Neuronal stem cell (in vitro differentiated cells): Measurements from ENCODE around the gene KCTD13.
A peak's percentile ranks its signal among the peaks of the same experiment; 100 is the strongest.
"Not testable (repeated sequence)": the region's sequence is repeated elsewhere in the genome, so short reads cannot be mapped to it uniquely, and the experiment has no call there.

Experiments used
- DNase-seq: peaks from one replicate; pipeline ENCODE4 v3.0.0-alpha.2; 2013; ENCODE audit warnings: low spot score
- H2AFZ ChIP-seq: one replicate; pipeline ENCODE4 v1.6.1; 2013; ENCODE audit warnings: mild to moderate bottlenecking, low read length, inconsistent platforms
- H2AK5ac ChIP-seq: 2 replicates; pipeline ENCODE4 v1.6.1; 2013; ENCODE audit warnings: low read depth, mild to moderate bottlenecking, inconsistent platforms, low read length, moderate library complexity, mixed read lengths
- H2BK120ac ChIP-seq: 2 replicates; pipeline ENCODE4 v1.6.1; 2013; ENCODE audit warnings: low read depth, mild to moderate bottlenecking, inconsistent platforms, low read length, moderate library complexity, mixed read lengths
- H2BK12ac ChIP-seq: one replicate; pipeline ENCODE4 v1.6.1; 2013; ENCODE audit warnings: low read length, inconsistent platforms
- H2BK15ac ChIP-seq: 2 replicates; pipeline ENCODE4 v1.6.1; 2013; ENCODE audit warnings: mild to moderate bottlenecking, low read length, inconsistent platforms, mixed read lengths
- H2BK5ac ChIP-seq: one replicate; pipeline ENCODE4 v1.6.1; 2013; ENCODE audit warnings: inconsistent platforms, mild to moderate bottlenecking, low read length, moderate library complexity
- H3K14ac ChIP-seq: one replicate; pipeline ENCODE4 v1.6.1; 2013; ENCODE audit warnings: low read length, inconsistent platforms
- H3K18ac ChIP-seq: 2 replicates; pipeline ENCODE4 v1.6.1; 2013; ENCODE audit warnings: low read length, inconsistent platforms
- H3K23ac ChIP-seq: 2 replicates; pipeline ENCODE4 v1.6.1; 2013; ENCODE audit warnings: low read depth, mild to moderate bottlenecking, mixed read lengths, low read length, inconsistent platforms; ENCODE audit not compliant: poor library complexity
- H3K27ac ChIP-seq: replicated peaks from 3 replicates; pipeline ENCODE4 v1.5.1; 2013; ENCODE audit warnings: low read length, inconsistent platforms
- H3K27me3 ChIP-seq, 3 experiments: 2 replicates each; pipeline ENCODE4 v1.6.1; 2013; ENCODE audit warnings: low read length in 3 of 3, mild to moderate bottlenecking in 2 of 3, inconsistent platforms in 1 of 3, low read depth in 1 of 3, mixed read lengths in 1 of 3, moderate library complexity in 1 of 3; ENCODE audit not compliant: control insufficient read depth in 3 of 3, insufficient read depth in 3 of 3
- H3K36me3 ChIP-seq, 2 donors: replicated peaks in 1 of 2; 2 replicates each; pipeline ENCODE4 v1.6.1; 2013; ENCODE audit warnings: low read length in 2 of 2; ENCODE audit not compliant: control insufficient read depth in 2 of 2, insufficient read depth in 2 of 2
- H3K4ac ChIP-seq: 2 replicates; pipeline ENCODE4 v1.6.1; 2013; ENCODE audit warnings: inconsistent platforms, mild to moderate bottlenecking, low read length, moderate library complexity
- H3K4me1 ChIP-seq, 2 donors: 1 replicate in 1 of 2; 2 replicates in 1 of 2; pipeline ENCODE4 v1.6.1; 2013; ENCODE audit warnings: low read length in 2 of 2, low read depth in 1 of 2; ENCODE audit not compliant: control insufficient read depth in 2 of 2, insufficient read depth in 1 of 2
- H3K4me2 ChIP-seq: one replicate; pipeline ENCODE4 v1.6.1; 2013; ENCODE audit warnings: mild to moderate bottlenecking, low read length, inconsistent platforms; ENCODE audit not compliant: insufficient read depth, poor library complexity, severe bottlenecking
- H3K4me3 ChIP-seq, 2 donors: 2 replicates each; pipeline ENCODE4 v1.5.1; 2013; ENCODE audit warnings: low read length in 2 of 2, mild to moderate bottlenecking in 2 of 2, inconsistent platforms in 1 of 2, moderate library complexity in 1 of 2
- H3K79me1 ChIP-seq: one replicate; pipeline ENCODE4 v1.6.1; 2013; ENCODE audit warnings: low read depth, mild to moderate bottlenecking, inconsistent platforms, low read length, moderate library complexity
- H3K9ac ChIP-seq: one replicate; pipeline ENCODE4 v1.6.1; 2013; ENCODE audit warnings: mild to moderate bottlenecking, low read depth, low read length, inconsistent platforms; ENCODE audit not compliant: poor library complexity
- H3K9me3 ChIP-seq, 2 donors: replicated peaks in 1 of 2; 2 replicates each; pipeline versions ENCODE3 to v1.6.1; 2013; ENCODE audit warnings: low read length in 2 of 2, mild to moderate bottlenecking in 2 of 2, inconsistent platforms in 1 of 2, low read depth in 1 of 2, mixed read lengths in 1 of 2, moderate library complexity in 1 of 2; ENCODE audit not compliant: control insufficient read depth in 2 of 2, insufficient read depth in 1 of 2
- H4K8ac ChIP-seq: one replicate; pipeline ENCODE4 v1.6.1; 2013; ENCODE audit warnings: low read depth, mild to moderate bottlenecking, inconsistent platforms, low read length, moderate library complexity
- H4K91ac ChIP-seq: one replicate; pipeline ENCODE4 v1.6.1; 2013; ENCODE audit warnings: low read length, low read depth, mild to moderate bottlenecking, inconsistent platforms; ENCODE audit not compliant: poor library complexity
- WGBS, 2 donors: extraction: QIAGEN DNeasy Blood & Tissue Kit; methylation state at CpG; one replicate each; pipeline ENCODE4 v1.1.7; 2013; ENCODE audit warnings: missing lambda C conversion rate in 2 of 2, mixed read lengths in 1 of 2; ENCODE audit not compliant: insufficient read length in 2 of 2, insufficient replicate concordance in 1 of 2; ENCODE audit errors: extremely low coverage in 2 of 2; 5-methylcytosine and 5-hydroxymethylcytosine counted together

Gene KCTD13

DNA sequence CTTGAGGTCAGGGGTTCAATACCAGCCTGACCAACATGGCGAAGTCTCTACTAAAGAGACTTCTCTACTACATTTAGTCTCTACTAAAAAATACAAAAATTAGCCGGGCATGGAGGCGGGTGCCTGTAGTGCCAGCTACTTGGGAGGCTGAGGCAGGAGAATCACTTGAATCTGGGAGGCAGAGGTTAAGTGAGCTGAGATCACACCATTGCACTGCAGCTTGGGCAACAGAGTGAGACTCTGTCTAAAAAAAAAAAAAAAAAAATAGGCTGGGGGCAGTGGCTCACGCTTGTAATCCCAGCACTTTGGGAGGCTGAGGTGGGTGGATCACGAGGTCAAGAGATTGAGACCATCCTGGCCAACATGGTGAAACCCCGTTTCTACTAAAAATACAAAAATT is 16.2 kb downstream of the KCTD13 start:
- H3K36me3 ChIP-seq, H3K4me1 ChIP-seq, H3K14ac ChIP-seq, DNase-seq, H3K4ac ChIP-seq, H3K9me3 ChIP-seq, H2BK5ac ChIP-seq, H3K79me1 ChIP-seq, H3K9ac ChIP-seq, H2BK15ac ChIP-seq, H4K8ac ChIP-seq, H3K27me3 ChIP-seq, H2AFZ ChIP-seq, H2BK120ac ChIP-seq, H3K27ac ChIP-seq, H2BK12ac ChIP-seq, H3K23ac ChIP-seq, H2AK5ac ChIP-seq, H3K4me2 ChIP-seq, H3K4me3 ChIP-seq, H3K18ac ChIP-seq, H4K91ac ChIP-seq: not testable (repeated sequence)
- WGBS, 2 donors, result no CpG with 5 or more reads among the region's 6 CpGs

GRCh38 chr16:29909391-29909790 is 16.6 kb downstream of the KCTD13 start:
- H3K4me3 ChIP-seq, result no peak overlapping the region
- no peak overlapping the region for H3K4me2 ChIP-seq
- peaks cover 2 to 5% of the 10 kb centered on the region in 2 donors for H3K36me3 ChIP-seq
- H3K4ac ChIP-seq, result no peak overlapping the region
- H3K23ac ChIP-seq, result no peak overlapping the region
- H3K9ac ChIP-seq, result no peak overlapping the region
- DNase-seq, result no peak
- H4K8ac ChIP-seq, result no peak overlapping the region
- H2BK120ac ChIP-seq, result no peak overlapping the region
- H3K18ac ChIP-seq, result no peak overlapping the region
- H2BK5ac ChIP-seq, result no peak overlapping the region
- no peak overlapping the region for H2BK12ac ChIP-seq
- H3K9me3 ChIP-seq, result no peaks in the 10 kb centered on the region
- no peak overlapping the region for H2AK5ac ChIP-seq
- H4K91ac ChIP-seq, result no peak overlapping the region
- H3K4me1 ChIP-seq, result peaks cover 0 to 4% of the 10 kb centered on the region in 2 donors
- no peak overlapping the region for H3K14ac ChIP-seq
- peaks cover 1% of the 10 kb centered on the region for H3K79me1 ChIP-seq
- H2AFZ ChIP-seq, result no peak overlapping the region
- H3K27me3 ChIP-seq, result no peaks in the 10 kb centered on the region
- no CpG with 5 or more reads among the region's 2 CpGs for whole genome bisulfite sequencing, 2 donors
- no peak overlapping the region for H2BK15ac ChIP-seq
- H3K27ac ChIP-seq, result no peak overlapping the region

DNA sequence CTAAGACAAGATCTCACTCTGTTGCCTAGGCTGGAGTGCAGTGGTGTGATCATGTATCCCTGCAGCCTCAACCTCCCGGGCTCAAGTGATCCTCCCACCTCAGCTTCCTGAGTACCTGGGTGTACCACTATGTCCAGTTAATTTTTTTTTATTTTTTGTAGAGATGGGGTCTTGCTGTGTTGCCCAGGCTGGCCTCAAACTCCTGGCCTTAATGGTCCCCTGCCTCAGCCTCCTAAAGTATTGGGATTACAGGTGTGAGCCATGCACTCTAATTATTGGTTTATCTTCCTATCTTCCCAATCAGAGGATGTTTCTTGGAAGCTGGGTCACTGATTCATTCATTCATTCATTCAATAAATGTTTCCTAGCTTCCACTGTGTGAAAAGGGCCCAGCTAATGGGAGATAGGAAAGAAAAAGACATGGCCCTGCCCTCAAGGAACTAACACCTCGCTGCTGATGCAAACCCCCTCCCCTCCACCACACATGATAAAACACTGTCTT is 17.3 kb downstream of the KCTD13 start:
- Histone ChIP-seq H3K79me1 (peaks cover 1% of the 10 kb centered on the region), H2BK12ac (no peak overlapping the region), H2AK5ac (no peak overlapping the region), H3K4me1 (peaks cover 0 to 4% of the 10 kb centered on the region in 2 donors), H3K4me2 (no peak overlapping the region), H3K27ac (no peak overlapping the region), H2BK15ac (no peak overlapping the region), H3K36me3 (no peaks in the 10 kb centered on the region), H3K9ac (no peak overlapping the region), H3K27me3 (no peaks in the 10 kb centered on the region), H2BK5ac (no peak overlapping the region), H4K8ac (no peak overlapping the region), H3K4me3 (no peak overlapping the region), H3K9me3 (no peaks in the 10 kb centered on the region), H3K4ac (no peak overlapping the region), H2BK120ac (no peak overlapping the region), H3K18ac (no peak overlapping the region), H3K23ac (no peak overlapping the region), H3K14ac (no peak overlapping the region), H2AFZ (no peak overlapping the region), H4K91ac (no peak overlapping the region)
- no CpG with 5 or more reads among the region's 2 CpGs for WGBS, 2 donors
- no peak for DNase-seq

- Histone ChIP-seq H2AFZ (no peak overlapping the region), H2BK15ac (no peak overlapping the region), H3K18ac (no peak overlapping the region), H3K9me3 (no peaks in the 10 kb centered on the region), H3K4me2 (no peak overlapping the region), H2BK12ac (no peak overlapping the region), H3K4me1 (peaks cover 0 to 4% of the 10 kb centered on the region in 2 donors), H3K36me3 (no peaks in the 10 kb centered on the region), H2AK5ac (no peak overlapping the region), H3K79me1 (peaks cover 1% of the 10 kb centered on the region), H3K23ac (no peak overlapping the region), H2BK120ac (no peak overlapping the region), H4K8ac (no peak overlapping the region), H3K4ac (no peak overlapping the region), H4K91ac (no peak overlapping the region), H3K14ac (no peak overlapping the region), H3K27ac (no peak overlapping the region), H3K4me3 (no peak overlapping the region), H3K9ac (peak overlapping the region; percentile 60), H2BK5ac (no peak overlapping the region), H3K27me3 (no peaks in the 10 kb centered on the region)
- no CpG with 5 or more reads among the region's 2 CpGs for WGBS, 2 donors
- DNase-seq, result no peak
Observed at GRCh38 chr16:29907973-29908372, 18.1 kb downstream of the KCTD13 start.
